CD4-positive, alpha-beta T cell treated with Interleukin-12 subunit alpha and Interleukin-12 subunit beta, for 1 hour (primary cell): ENCODE data around the gene RNF213.
"Not testable (repeated sequence)": the region's sequence is repeated elsewhere in the genome, so short reads cannot be mapped to it uniquely, and the experiment has no call there.

Source experiments
- DNase-seq: peaks from one replicate; pipeline ENCODE4 v3.0.0-alpha.2; 2020

Gene RNF213

GRCh38 chr17:80253631-80254395 is 6.8 kb upstream of the RNF213 start:
- no peak for DNase-seq

GRCh38 chr17:80254396-80255251 is 6.0 kb upstream of the RNF213 start:
- DNase-seq = peak; percentile 71

GRCh38 chr17:80256034-80256350 is 4.7 kb upstream of the RNF213 start:
- no peak for DNase-seq

- no peak for DNase-seq
These were observed 2.9 kb upstream of the RNF213 start for GRCh38 chr17:80257716-80258213.

- DNase-seq = not testable (repeated sequence)
These were observed 2.4 kb upstream of the RNF213 start for GRCh38 chr17:80258296-80258695.

- no peak for DNase-seq
These were observed 1.1 kb upstream of the RNF213 start for GRCh38 chr17:80259457-80260068.

GRCh38 chr17:80260069-80260535 is 550 bp upstream of the RNF213 start:
- DNase-seq = peak; percentile 85

GRCh38 chr17:80261159-80261894 is 675 bp downstream of the RNF213 start:
- peak; percentile 83 for DNase-seq

GRCh38 chr17:80261895-80262279 is 1.2 kb downstream of the RNF213 start:
- no peak for DNase-seq

GRCh38 chr17:80262291-80262690 is 1.6 kb downstream of the RNF213 start:
- no peak for DNase-seq

GRCh38 chr17:80262775-80263244 is 2.2 kb downstream of the RNF213 start:
- no peak for DNase-seq

GRCh38 chr17:80263253-80264204 is 2.9 kb downstream of the RNF213 start:
- peak; percentile 89 for DNase-seq

- peak; percentile 59 for DNase-seq
These were observed 3.8 kb downstream of the RNF213 start for GRCh38 chr17:80264205-80265075.

GRCh38 chr17:80265205-80266068 is 4.8 kb downstream of the RNF213 start:
- DNase-seq = peak; percentile 73

GRCh38 chr17:80267391-80267790 is 6.7 kb downstream of the RNF213 start:
- DNase-seq = no peak

- no peak for DNase-seq
These were observed 7.8 kb downstream of the RNF213 start for GRCh38 chr17:80268427-80268826.

- no peak for DNase-seq
These were observed 8.8 kb downstream of the RNF213 start for GRCh38 chr17:80269405-80269807.

GRCh38 chr17:80270104-80270503 is 9.5 kb downstream of the RNF213 start:
- no peak for DNase-seq

- peak; percentile 43 for DNase-seq
These were observed 10.2 kb downstream of the RNF213 start for GRCh38 chr17:80270836-80271235.
